22Rv1 (cell line): ENCODE data around the gene ZBTB8B.

Experiments
- CTCF ChIP-seq: fragments of 450-650 bp; IDR thresholded peaks from 2 replicates; pipeline ENCODE4 v1.5.1; 2017; ENCODE audit warnings: mild to moderate bottlenecking
- ZFX ChIP-seq: fragments of 450-650 bp; IDR thresholded peaks from 2 replicates; pipeline ENCODE4 v1.6.1; 2017; ENCODE audit warnings: antibody characterized with exemption, borderline replicate concordance

DNA sequence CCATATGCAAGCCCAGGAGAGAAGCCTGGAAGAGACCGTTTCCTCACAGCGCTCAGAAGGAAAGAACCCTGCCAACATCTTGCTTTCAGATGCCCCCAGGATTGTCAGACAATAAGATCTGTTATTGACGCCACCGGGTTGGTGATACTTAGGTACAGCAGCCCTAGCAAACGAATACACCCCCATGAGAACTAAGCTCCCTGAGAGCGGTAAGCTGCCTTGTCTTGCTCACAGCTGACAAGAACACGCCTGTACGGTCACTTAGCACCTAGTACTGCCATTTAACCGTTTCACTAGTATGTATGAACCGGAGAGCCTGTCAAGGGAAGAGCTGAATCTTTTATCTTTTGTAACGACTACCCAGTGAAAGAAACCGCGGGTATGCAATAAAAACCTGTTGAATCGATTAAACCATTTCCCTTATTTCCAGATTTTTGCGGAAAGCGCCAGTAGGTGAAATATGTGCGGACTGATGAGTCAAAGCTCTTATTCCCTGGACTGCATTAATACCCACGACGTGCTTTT lies 619 bp upstream of the ZBTB8B start:
- TF ChIP-seq CTCF, result no peak
- TF ChIP-seq ZFX, result no peak
